Gastroesophageal sphincter (tissue), 4 donors: Measurements from ENCODE around the gene LDB2. TPM values are rescaled to one million over a fixed set of nuclear protein-coding genes. Genes with fewer than 3 reads are reported as not detected.

Experiments used
- ATAC-seq: fragments of 150-250 bp; one replicate; pipeline ENCODE4 v1.9.1; 2016; ENCODE audit warnings: mild to moderate bottlenecking, moderate library complexity
- H3K27ac ChIP-seq, 4 donors: fragments of 200-600 bp; sonication (generic) in 3 of 4; 1 replicate in 3 of 4; 2 replicates in 1 of 4; pipeline ENCODE4 v1.5.1; 2016 to 2019
- H3K27me3 ChIP-seq: fragments of 200-600 bp; sonication (generic); one replicate; pipeline ENCODE4 v1.5.1; 2019
- H3K36me3 ChIP-seq, 2 donors: fragments of 200-600 bp; sonication (generic); one replicate each; pipeline ENCODE4 v1.5.1; 2019; ENCODE audit warnings: control low read depth in 1 of 2
- H3K4me1 ChIP-seq, 3 donors: fragments of 200-600 bp; sonication (generic); 1 replicate in 2 of 3; 2 replicates in 1 of 3; pipeline ENCODE4 v1.5.1; 2016 to 2019; ENCODE audit warnings: control low read depth in 2 of 3
- H3K4me3 ChIP-seq, 2 donors: fragments of 200-600 bp; sonication (generic); one replicate each; pipeline ENCODE4 v1.5.1; 2019; ENCODE audit warnings: mild to moderate bottlenecking in 1 of 2, moderate library complexity in 1 of 2
- H3K9me3 ChIP-seq, 3 donors: fragments of 200-600 bp; sonication (generic); one replicate each; pipeline ENCODE4 v1.5.1; 2017 to 2019; ENCODE audit warnings: control low read depth in 2 of 3
- EP300 ChIP-seq: sonication (generic); formaldehyde crosslinking; IDR thresholded peaks from one replicate; pipeline ENCODE4 v1.6.1; 2017; ENCODE audit warnings: antibody characterized with exemption, mild to moderate bottlenecking
- POLR2A ChIP-seq, 2 donors: fragments of 450-650 bp; IDR thresholded peaks; one replicate each; pipeline ENCODE4 v1.6.1; 2017; ENCODE audit warnings: antibody characterized with exemption in 2 of 2, mild to moderate bottlenecking in 2 of 2, moderate library complexity in 1 of 2
- POLR2AphosphoS5 ChIP-seq: sonication (generic); formaldehyde crosslinking; IDR thresholded peaks from one replicate; pipeline ENCODE4 v1.6.1; 2017; ENCODE audit warnings: antibody characterized with exemption
- WGBS, 2 donors: methylation state at CpG; one replicate each; pipeline ENCODE4 v1.1.5; 2018; ENCODE audit warnings: low coverage in 1 of 2; 5-methylcytosine and 5-hydroxymethylcytosine counted together
- total RNA-seq, 4 donors: library from RNA; depleted of rRNA; stranded (reverse); fragments of >200 nt; gene quantifications; one replicate each; pipeline ENCODE4 v1.1.0, GENCODE V29; 2016
- TF ChIP-seq, protein P1 (sequence below), 4 experiments: fragments of 200-600 bp in 2 of 4; fragments of 450-650 bp in 2 of 4; sonication (generic) in 1 of 4; IDR thresholded peaks; one replicate each; pipeline ENCODE4 v1.5.1; 2017 to 2019; ENCODE audit warnings: antibody characterized with exemption in 4 of 4, mild to moderate bottlenecking in 2 of 4, moderate library complexity in 2 of 4

LDB2 gene
- total RNA-seq, 4 donors from 2014 or later = 23.6 to 29.6 (median 28.3) TPM

DNA sequence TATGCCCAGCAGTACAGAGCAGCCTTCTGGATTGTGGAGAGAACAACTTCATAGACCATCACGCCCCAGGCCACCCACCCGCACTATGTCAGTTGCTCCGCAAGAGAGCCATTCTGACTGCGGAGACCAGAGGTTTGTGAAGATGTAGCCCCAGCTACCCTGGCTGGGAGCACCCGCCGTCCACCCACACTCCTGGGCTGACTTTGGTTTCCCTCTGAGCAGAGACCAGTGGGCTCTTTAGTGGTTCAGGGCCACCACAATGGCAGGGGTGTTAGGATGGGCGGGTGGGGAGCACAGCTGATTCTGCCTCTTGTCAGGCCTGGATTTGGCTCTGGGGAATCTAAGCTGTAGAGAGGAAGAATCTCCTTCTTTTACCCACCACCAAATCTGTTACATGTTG, 313.4 kb downstream of the LDB2 start:
- H3K4me3 ChIP-seq = no peak overlapping the region
- H3K27ac ChIP-seq = no peak overlapping the region
- no peak for TF ChIP-seq POLR2A (IDR thresholded peaks at IDR 0.05)
- TF ChIP-seq POLR2AphosphoS5 = no peak
- no peak for TF ChIP-seq EP300
- TF ChIP-seq, protein P1, sequence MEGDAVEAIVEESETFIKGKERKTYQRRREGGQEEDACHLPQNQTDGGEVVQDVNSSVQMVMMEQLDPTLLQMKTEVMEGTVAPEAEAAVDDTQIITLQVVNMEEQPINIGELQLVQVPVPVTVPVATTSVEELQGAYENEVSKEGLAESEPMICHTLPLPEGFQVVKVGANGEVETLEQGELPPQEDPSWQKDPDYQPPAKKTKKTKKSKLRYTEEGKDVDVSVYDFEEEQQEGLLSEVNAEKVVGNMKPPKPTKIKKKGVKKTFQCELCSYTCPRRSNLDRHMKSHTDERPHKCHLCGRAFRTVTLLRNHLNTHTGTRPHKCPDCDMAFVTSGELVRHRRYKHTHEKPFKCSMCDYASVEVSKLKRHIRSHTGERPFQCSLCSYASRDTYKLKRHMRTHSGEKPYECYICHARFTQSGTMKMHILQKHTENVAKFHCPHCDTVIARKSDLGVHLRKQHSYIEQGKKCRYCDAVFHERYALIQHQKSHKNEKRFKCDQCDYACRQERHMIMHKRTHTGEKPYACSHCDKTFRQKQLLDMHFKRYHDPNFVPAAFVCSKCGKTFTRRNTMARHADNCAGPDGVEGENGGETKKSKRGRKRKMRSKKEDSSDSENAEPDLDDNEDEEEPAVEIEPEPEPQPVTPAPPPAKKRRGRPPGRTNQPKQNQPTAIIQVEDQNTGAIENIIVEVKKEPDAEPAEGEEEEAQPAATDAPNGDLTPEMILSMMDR (IDR thresholded peaks at IDR 0.05) = no peak
- no peaks in the 10 kb centered on the region for H3K36me3 ChIP-seq
- no peak for ATAC-seq
- H3K27me3 ChIP-seq = no peaks in the 10 kb centered on the region
- H3K9me3 ChIP-seq = no peaks in the 10 kb centered on the region
- no peaks in the 10 kb centered on the region for H3K4me1 ChIP-seq
- WGBS, 2 donors = 67% methylated on average over 1 of the region's 7 CpGs; no CpG with 5 or more reads in 1 of the 2 donors

DNA sequence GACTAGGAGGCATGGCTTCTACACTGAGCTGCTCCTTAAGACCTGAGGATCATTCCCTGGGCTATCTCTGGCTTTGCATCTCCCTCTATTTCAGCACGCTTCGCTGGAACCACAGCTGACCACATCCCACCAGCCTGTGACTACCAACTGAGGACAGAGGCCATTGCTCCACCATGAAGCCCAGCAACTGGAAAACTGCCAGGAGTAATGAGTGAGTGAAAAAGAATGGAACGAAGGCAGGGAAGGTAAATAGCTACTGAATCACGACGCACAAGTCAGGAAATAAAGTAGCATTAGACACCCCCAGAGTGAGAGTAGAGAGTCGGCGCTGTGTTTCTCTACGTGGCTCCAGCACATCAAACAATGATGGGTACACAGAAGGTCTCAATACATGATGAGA, 314.7 kb downstream of the LDB2 start:
- H3K4me1 ChIP-seq = no peaks in the 10 kb centered on the region
- ATAC-seq = no peak
- no peaks in the 10 kb centered on the region for H3K36me3 ChIP-seq
- TF ChIP-seq, protein P1 (IDR thresholded peaks at IDR 0.05) = no peak
- TF ChIP-seq EP300 = no peak
- H3K27ac ChIP-seq = no peak overlapping the region
- WGBS, 2 donors = 0 to 86% methylated on average over 1 to 4 of the region's 8 CpGs
- H3K9me3 ChIP-seq = no peaks in the 10 kb centered on the region
- H3K27me3 ChIP-seq = no peaks in the 10 kb centered on the region
- H3K4me3 ChIP-seq = no peak overlapping the region

DNA sequence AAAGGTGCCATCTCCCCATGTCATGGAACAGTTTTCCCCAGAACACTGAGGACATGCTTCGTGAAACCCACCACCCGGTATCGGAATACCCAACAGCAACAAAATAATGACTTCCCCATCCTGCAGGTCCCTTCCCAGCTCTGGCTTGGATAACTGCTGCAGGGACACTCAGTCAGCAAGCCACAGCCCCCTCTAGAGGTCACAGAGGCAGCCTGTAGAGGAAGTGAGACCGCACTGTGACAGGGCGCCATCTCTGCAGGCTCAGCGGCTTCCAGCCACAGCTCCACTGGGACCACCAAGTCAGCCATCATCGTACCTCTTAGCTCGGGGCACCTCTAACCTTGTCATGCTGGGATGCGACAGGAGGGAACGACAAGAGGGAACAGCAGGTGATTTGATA, 315.9 kb downstream of the LDB2 start:
- no peaks in the 10 kb centered on the region for H3K4me1 ChIP-seq
- H3K27me3 ChIP-seq = no peaks in the 10 kb centered on the region
- no peak for TF ChIP-seq POLR2A (IDR thresholded peaks at IDR 0.05)
- TF ChIP-seq POLR2AphosphoS5 = no peak
- no peak for TF ChIP-seq EP300
- TF ChIP-seq, protein P1 (IDR thresholded peaks at IDR 0.05) = no peak
- H3K4me3 ChIP-seq = no peak overlapping the region
- ATAC-seq = no peak
- no peaks in the 10 kb centered on the region for H3K36me3 ChIP-seq
- 60 to 89% methylated on average over 1 to 3 of the region's 10 CpGs for WGBS, 2 donors
- no peak overlapping the region for H3K27ac ChIP-seq
- no peaks in the 10 kb centered on the region for H3K9me3 ChIP-seq

- no peaks in the 10 kb centered on the region for H3K9me3 ChIP-seq
- H3K36me3 ChIP-seq = no peaks in the 10 kb centered on the region
- WGBS, 2 donors = 100% methylated on average over 2 of the region's 3 CpGs; no CpG with 5 or more reads in 1 of the 2 donors
- no peak overlapping the region for H3K4me3 ChIP-seq
- H3K27ac ChIP-seq = no peak overlapping the region
- no peaks in the 10 kb centered on the region for H3K27me3 ChIP-seq
- H3K4me1 ChIP-seq = no peaks in the 10 kb centered on the region
- TF ChIP-seq EP300 (no peak), POLR2AphosphoS5 (no peak), POLR2A (IDR thresholded peaks at IDR 0.05) (no peak)
- TF ChIP-seq, protein P1 (IDR thresholded peaks at IDR 0.05) = no peak
- no peak for ATAC-seq
These were observed 316.4 kb downstream of the LDB2 start for GRCh38 chr4:16582036-16582435.

GRCh38 chr4:16581117-16581516, 317.3 kb downstream of the LDB2 start:
- ATAC-seq = no peak
- Histone ChIP-seq H3K27me3 (no peaks in the 10 kb centered on the region), H3K9me3 (no peaks in the 10 kb centered on the region), H3K4me3 (no peak overlapping the region), H3K36me3 (no peaks in the 10 kb centered on the region), H3K4me1 (no peaks in the 10 kb centered on the region), H3K27ac (no peak overlapping the region)
- TF ChIP-seq, protein P1 (IDR thresholded peaks at IDR 0.05) = no peak
- TF ChIP-seq POLR2AphosphoS5 (no peak), EP300 (no peak), POLR2A (IDR thresholded peaks at IDR 0.05) (no peak)
- WGBS, 2 donors = 100% methylated on average over 3 of the region's 3 CpGs
